ENCODE results near the gene TIGIT.

DNA sequence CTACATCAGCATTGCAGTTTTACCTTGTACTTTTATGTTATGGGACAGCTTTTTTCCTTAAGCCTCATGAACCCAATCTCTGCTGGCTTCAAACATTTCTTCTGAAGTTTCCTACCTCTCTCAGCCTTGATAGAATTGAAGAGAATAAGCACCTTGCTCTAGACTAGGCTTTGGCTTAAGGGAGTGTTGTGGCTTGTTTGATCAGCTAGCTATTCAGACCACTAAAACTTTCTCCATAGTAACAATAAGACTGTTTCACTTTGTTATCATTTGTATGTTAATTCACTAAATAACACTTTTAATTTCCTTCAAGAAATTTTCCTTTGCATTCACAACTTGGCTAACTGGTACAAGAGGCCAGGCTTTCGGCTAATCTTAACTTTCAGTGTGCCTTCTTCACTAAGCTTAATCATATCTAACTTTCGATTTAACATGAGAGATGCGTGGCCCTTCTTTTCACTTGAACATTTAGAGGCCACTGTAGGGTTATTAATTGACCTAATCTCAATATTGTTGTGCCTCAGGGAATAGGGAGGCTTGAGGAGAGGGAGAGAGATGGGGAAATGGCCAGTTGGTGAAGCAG, 8.1 kb upstream of the TIGIT start:
- TF ChIP-seq CTCF (IDR thresholded peaks at IDR 0.05) (no peak), POLR2A (IDR thresholded peaks at IDR 0.05) (no peak)
